Stomach (tissue), 4 donors: Measurements from ENCODE around the gene GTF3C4.

ENCODE experiments used
- POLR2A ChIP-seq, 4 donors: fragments of 450-650 bp; IDR thresholded peaks; one replicate each; pipeline ENCODE4 v1.6.1; 2016; ENCODE audit warnings: antibody characterized with exemption in 4 of 4, control low read depth in 2 of 4, mild to moderate bottlenecking in 1 of 4, moderate library complexity in 1 of 4
- POLR2AphosphoS5 ChIP-seq, 3 donors: sonication (generic); formaldehyde crosslinking; IDR thresholded peaks; one replicate each; pipeline ENCODE4 v1.6.1; 2016; ENCODE audit warnings: antibody characterized with exemption in 3 of 3
- TF ChIP-seq, protein P1 (sequence below), 7 experiments: fragments of 450-650 bp in 4 of 7; fragments of 200-600 bp in 3 of 7; sonication (generic) in 3 of 7; IDR thresholded peaks; one replicate each; pipeline ENCODE4 v1.5.1; 2016 to 2019; ENCODE audit warnings: antibody characterized with exemption in 7 of 7, control low read depth in 2 of 7, mild to moderate bottlenecking in 1 of 7

DNA sequence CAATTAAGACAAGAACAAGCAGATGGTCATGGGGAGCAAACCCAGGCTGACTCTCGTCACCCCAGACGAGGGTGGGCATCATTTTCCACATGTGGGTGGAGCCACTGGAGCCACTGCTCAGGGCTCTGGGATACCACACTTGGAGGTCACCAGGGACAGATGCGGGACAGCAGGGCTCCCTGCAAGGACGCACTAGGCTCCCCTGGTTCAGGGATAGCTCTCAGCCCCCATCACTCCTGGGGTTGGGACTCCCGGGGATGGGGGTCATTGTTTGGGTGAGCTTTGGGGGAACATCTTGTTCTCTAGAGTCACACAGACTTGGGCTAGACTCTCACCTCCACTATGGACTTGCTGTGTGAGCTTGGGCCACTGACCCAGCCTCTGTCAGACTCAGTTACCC lies 57.8 kb downstream of the GTF3C4 start:
- TF ChIP-seq, protein P1, sequence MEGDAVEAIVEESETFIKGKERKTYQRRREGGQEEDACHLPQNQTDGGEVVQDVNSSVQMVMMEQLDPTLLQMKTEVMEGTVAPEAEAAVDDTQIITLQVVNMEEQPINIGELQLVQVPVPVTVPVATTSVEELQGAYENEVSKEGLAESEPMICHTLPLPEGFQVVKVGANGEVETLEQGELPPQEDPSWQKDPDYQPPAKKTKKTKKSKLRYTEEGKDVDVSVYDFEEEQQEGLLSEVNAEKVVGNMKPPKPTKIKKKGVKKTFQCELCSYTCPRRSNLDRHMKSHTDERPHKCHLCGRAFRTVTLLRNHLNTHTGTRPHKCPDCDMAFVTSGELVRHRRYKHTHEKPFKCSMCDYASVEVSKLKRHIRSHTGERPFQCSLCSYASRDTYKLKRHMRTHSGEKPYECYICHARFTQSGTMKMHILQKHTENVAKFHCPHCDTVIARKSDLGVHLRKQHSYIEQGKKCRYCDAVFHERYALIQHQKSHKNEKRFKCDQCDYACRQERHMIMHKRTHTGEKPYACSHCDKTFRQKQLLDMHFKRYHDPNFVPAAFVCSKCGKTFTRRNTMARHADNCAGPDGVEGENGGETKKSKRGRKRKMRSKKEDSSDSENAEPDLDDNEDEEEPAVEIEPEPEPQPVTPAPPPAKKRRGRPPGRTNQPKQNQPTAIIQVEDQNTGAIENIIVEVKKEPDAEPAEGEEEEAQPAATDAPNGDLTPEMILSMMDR (IDR thresholded peaks at IDR 0.05) = no peak
- TF ChIP-seq POLR2AphosphoS5 (IDR thresholded peaks at IDR 0.05) (no peak), POLR2A (IDR thresholded peaks at IDR 0.05) (no peak)
